T-cell (primary cell): ENCODE data around the gene ATOX1. TPM values are rescaled to one million over a fixed set of nuclear protein-coding genes. Genes with fewer than 3 reads are reported as not detected.

ENCODE experiments used
- ATAC-seq, 4 experiments: fragments of 200-7000 bp in 3 of 4; fragments of 150-1000 bp in 1 of 4; cut with Tn5 transposase; replicated peaks in 1 of 4; 1 replicate in 3 of 4; 2 replicates in 1 of 4; pipeline ENCODE4 v1.10.0; 2021; ENCODE audit warnings: moderate library complexity in 3 of 4, mild to moderate bottlenecking in 2 of 4, moderate number of reproducible peaks in 1 of 4
- CTCF ChIA-PET, 2 donors: fragments of 300-600 bp; sonication (Branson Sonifier 250); formaldehyde crosslinking; loops; one replicate each; lab custom pipeline; 2022; ENCODE audit warnings: antibody characterized with exemption in 2 of 2; lab: Charles Lee
- POLR2A ChIA-PET, 2 donors: fragments of 300-600 bp; sonication (Branson Sonifier 250); formaldehyde crosslinking; loops; one replicate each; lab custom pipeline; 2022; ENCODE audit warnings: antibody characterized with exemption in 2 of 2; lab: Charles Lee
- DNase-seq, 35 experiments: peaks; one replicate each; pipeline versions ENCODE4 v3.0.0 to v3.0.0-alpha.2; 2013 to 2023
- H3K27ac ChIP-seq: one replicate; pipeline ENCODE4 v1.5.1; 2013; ENCODE audit warnings: low read length
- H3K27me3 ChIP-seq, 2 experiments: replicated peaks in 1 of 2; 1 replicate in 1 of 2; 2 replicates in 1 of 2; pipeline versions ENCODE4 v1.6.1 to v1.7.0; 2013; ENCODE audit warnings: low read length in 1 of 2, mixed read lengths in 1 of 2; ENCODE audit not compliant: control insufficient read depth in 2 of 2, insufficient read depth in 2 of 2; ENCODE audit errors: extremely low read depth in 1 of 2
- H3K36me3 ChIP-seq, 2 donors: 1 replicate in 1 of 2; 2 replicates in 1 of 2; pipeline versions ENCODE4 v1.6.1 to v1.7.0; 2013; ENCODE audit warnings: low read length in 1 of 2; ENCODE audit not compliant: control insufficient read depth in 2 of 2, insufficient read depth in 1 of 2; ENCODE audit errors: extremely low read depth in 1 of 2
- H3K4me1 ChIP-seq, 2 experiments: 1 replicate in 1 of 2; 2 replicates in 1 of 2; pipeline versions ENCODE4 v1.6.1 to v1.7.0; 2013; ENCODE audit warnings: low read length in 2 of 2, mixed read lengths in 1 of 2; ENCODE audit not compliant: insufficient read depth in 2 of 2, control insufficient read depth in 1 of 2; ENCODE audit errors: extremely low read depth in 1 of 2
- H3K4me3 ChIP-seq, 2 donors: 1 replicate in 1 of 2; 2 replicates in 1 of 2; pipeline versions ENCODE4 v1.5.1 to v1.7.0; 2013; ENCODE audit warnings: mild to moderate bottlenecking in 2 of 2, low read length in 1 of 2, moderate library complexity in 1 of 2; ENCODE audit not compliant: control insufficient read depth in 1 of 2; ENCODE audit errors: extremely low read depth in 1 of 2
- H3K9me3 ChIP-seq: 2 replicates; pipeline ENCODE4 v1.7.0; 2013
- H3K27ac Mint-ChIP-seq, 2 donors: one replicate each; pipeline ENCODE4 v1.8.0; 2020 to 2021; ENCODE audit warnings: mild to moderate bottlenecking in 2 of 2, mixed read lengths in 2 of 2
- H3K27me3 Mint-ChIP-seq, 2 donors: one replicate each; pipeline ENCODE4 v1.8.0; 2021 to 2022; ENCODE audit warnings: mixed read lengths in 2 of 2
- H3K36me3 Mint-ChIP-seq: one replicate; pipeline ENCODE4 v1.8.0; 2021; ENCODE audit warnings: mixed read lengths
- H3K4me1 Mint-ChIP-seq, 3 donors: one replicate each; pipeline ENCODE4 v1.8.0; 2020 to 2022; ENCODE audit warnings: mixed read lengths in 3 of 3, mild to moderate bottlenecking in 1 of 3
- H3K4me3 Mint-ChIP-seq, 3 donors: one replicate each; pipeline ENCODE4 v1.8.0; 2020 to 2022; ENCODE audit warnings: mild to moderate bottlenecking in 3 of 3, mixed read lengths in 3 of 3, moderate library complexity in 3 of 3
- H3K9me3 Mint-ChIP-seq, 3 donors: one replicate each; pipeline ENCODE4 v1.8.0; 2020 to 2022; ENCODE audit warnings: mixed read lengths in 3 of 3
- WGBS: methylation state at CpG from one replicate; pipeline ENCODE4 v1.1.5; 2013; ENCODE audit warnings: missing lambda C conversion rate; ENCODE audit not compliant: insufficient coverage; 5-methylcytosine and 5-hydroxymethylcytosine counted together
- total RNA-seq, 35 experiments: library from RNA in 6 of 35; stranded (reverse) in 6 of 35; fragments of 120-200 nt in 1 of 35; gene quantifications; one replicate each; pipeline versions ENCODE4 v1.2.1 to v1.2.4 and lab custom pipeline; 2013 to 2026

ATOX1 gene
- total RNA-seq, 5 donors from 2014 or later (not counting 1 experiment from before 2014, with no cell fraction given), result 21.4 to 33.8 (median 30.9) TPM

GRCh38 chr5:151745071-151745705, 13.2 kb downstream of the ATOX1 start:
- WGBS, result 35% methylated on average over 6 of the region's 7 CpGs
- Mint-ChIP-seq H3K4me1 (peaks cover 40 to 53% (median 48%) of the 10 kb centered on the region in 3 donors), H3K27me3 (no peaks in the 10 kb centered on the region), H3K27ac (peak overlapping the region; percentile 90 to 92), H3K9me3 (no peaks in the 10 kb centered on the region), H3K4me3 (peak overlapping the region in 1 of 3 donors; percentile 17), H3K36me3 (peaks cover 22% of the 10 kb centered on the region)
- ATAC-seq (peak in 3 of 4 experiments; percentile 31 to 61 (median 32)), DNase-seq (peak in 25 of 35 experiments; percentile 3 to 54 (median 22))
- H3K4me1 ChIP-seq, result peaks cover 20 to 47% of the 10 kb centered on the region in 2 experiments
- peak overlapping the region in 1 of 2 donors; percentile 15 for H3K4me3 ChIP-seq
- H3K27me3 ChIP-seq, result no peaks in the 10 kb centered on the region
- H3K36me3 ChIP-seq, result peaks cover 13 to 23% of the 10 kb centered on the region in 2 donors
- no peaks in the 10 kb centered on the region for H3K9me3 ChIP-seq
- peak overlapping the region; percentile 61 for H3K27ac ChIP-seq
- ChIA-PET CTCF (no interaction called here), POLR2A (no interaction called here)

- Mint-ChIP-seq H3K36me3 (peaks cover 23% of the 10 kb centered on the region), H3K9me3 (no peaks in the 10 kb centered on the region), H3K4me1 (peaks cover 38 to 49% (median 47%) of the 10 kb centered on the region in 3 donors), H3K27ac (peak overlapping the region in 1 of 2 donors; percentile 30), H3K4me3 (no peak overlapping the region), H3K27me3 (no peaks in the 10 kb centered on the region)
- Histone ChIP-seq H3K27me3 (no peaks in the 10 kb centered on the region), H3K4me3 (no peak overlapping the region), H3K4me1 (peaks cover 18 to 33% of the 10 kb centered on the region in 2 experiments), H3K9me3 (no peaks in the 10 kb centered on the region), H3K27ac (no peak overlapping the region), H3K36me3 (peaks cover 13 to 23% of the 10 kb centered on the region in 2 donors)
- ATAC-seq (no peak), DNase-seq (no peak)
- WGBS, result no CpG with 5 or more reads among the region's 1 CpG
- ChIA-PET POLR2A (no interaction called here), CTCF (no interaction called here)
These were observed 14.9 kb downstream of the ATOX1 start for GRCh38 chr5:151743530-151743929.

- 88% methylated on average over 7 of the region's 7 CpGs for whole genome bisulfite sequencing
- H3K9me3 ChIP-seq, result no peaks in the 10 kb centered on the region
- ATAC-seq (no peak), DNase-seq (no peak)
- Mint-ChIP-seq H3K4me1 (peaks cover 36 to 45% (median 45%) of the 10 kb centered on the region in 3 donors), H3K36me3 (peaks cover 25% of the 10 kb centered on the region), H3K9me3 (no peaks in the 10 kb centered on the region), H3K27ac (no peak overlapping the region), H3K27me3 (no peaks in the 10 kb centered on the region), H3K4me3 (no peak overlapping the region)
- H3K4me1 ChIP-seq, result peaks cover 18 to 33% of the 10 kb centered on the region in 2 experiments
- peaks cover 17 to 23% of the 10 kb centered on the region in 2 donors for H3K36me3 ChIP-seq
- H3K27ac ChIP-seq, result no peak overlapping the region
- H3K27me3 ChIP-seq, result no peaks in the 10 kb centered on the region
- ChIA-PET POLR2A (interaction anchor here in 1 of 2 donors (0.6 kb wide), 1 partner anchor 1775 kb away, joined by 3 read pairs; no protein-coding TSS in a partner anchor), CTCF (no interaction called here)
- H3K4me3 ChIP-seq, result no peak overlapping the region
These were observed 15.5 kb downstream of the ATOX1 start for GRCh38 chr5:151742870-151743294.

GRCh38 chr5:151741678-151742423, 16.6 kb downstream of the ATOX1 start:
- H3K4me3 ChIP-seq, result no peak overlapping the region
- H3K27ac Mint-ChIP-seq, result no peak overlapping the region
- CTCF ChIA-PET, result interaction anchor here in 1 of 2 donors (0.6 to 1.9 kb wide), 3 partner anchors 83 to 187 kb away, joined by 3 to 9 read pairs (median 5); no protein-coding TSS in a partner anchor
- peaks cover 30% of the 10 kb centered on the region for H3K36me3 Mint-ChIP-seq
- H3K9me3 ChIP-seq, result no peaks in the 10 kb centered on the region
- peaks cover 17 to 29% of the 10 kb centered on the region in 2 donors for H3K36me3 ChIP-seq
- no peaks in the 10 kb centered on the region for H3K27me3 Mint-ChIP-seq
- no peaks in the 10 kb centered on the region for H3K27me3 ChIP-seq
- no peak overlapping the region for H3K4me3 Mint-ChIP-seq
- H3K27ac ChIP-seq, result no peak overlapping the region
- 93% methylated on average over 3 of the region's 6 CpGs for whole genome bisulfite sequencing
- POLR2A ChIA-PET, result interaction anchor here in 1 of 2 donors (0.6 kb wide), 1 partner anchor 1331 kb away, joined by 3 read pairs; no protein-coding TSS in a partner anchor
- ATAC-seq, result no peak
- no peak for DNase-seq
- no peaks in the 10 kb centered on the region for H3K9me3 Mint-ChIP-seq
- H3K4me1 ChIP-seq, result peaks cover 16 to 32% of the 10 kb centered on the region in 2 experiments
- peaks cover 29 to 41% (median 41%) of the 10 kb centered on the region in 3 donors for H3K4me1 Mint-ChIP-seq

- CTCF ChIA-PET, result interaction anchor here (0.7 to 1.9 kb wide), 4 partner anchors 14 to 89 kb away, joined by 3 to 9 read pairs (median 3); no protein-coding TSS in a partner anchor
- 78% methylated on average over 1 of the region's 2 CpGs for WGBS
These were observed 17.5 kb downstream of the ATOX1 start for GRCh38 chr5:151740958-151741373.

More at GRCh38 chr5:151740958-151741373, 17.5 kb downstream of the ATOX1 start:
- no peak for DNase-seq
- Histone ChIP-seq H3K9me3 (no peaks in the 10 kb centered on the region), H3K36me3 (peaks cover 17 to 29% of the 10 kb centered on the region in 2 donors), H3K4me3 (no peak overlapping the region), H3K27me3 (no peaks in the 10 kb centered on the region), H3K27ac (no peak overlapping the region), H3K4me1 (peaks cover 11 to 23% of the 10 kb centered on the region in 2 experiments)
- ATAC-seq, result no peak
- Mint-ChIP-seq H3K27me3 (no peaks in the 10 kb centered on the region), H3K4me1 (peaks cover 20 to 32% (median 32%) of the 10 kb centered on the region in 3 donors), H3K27ac (no peak overlapping the region), H3K9me3 (no peaks in the 10 kb centered on the region), H3K4me3 (peak overlapping the region in 1 of 3 donors; percentile 17), H3K36me3 (peaks cover 36% of the 10 kb centered on the region)
- POLR2A ChIA-PET, result no interaction called here
